GM12892 (cell line): ENCODE measurements around the gene REC114.

Experiments
- POLR2A ChIP-seq: IDR thresholded peaks from 2 replicates; pipeline ENCODE4 v1.6.1; 2011; ENCODE audit warnings: low read depth, low read length, control low read depth
- POLR2AphosphoS5 ChIP-seq: IDR thresholded peaks from 2 replicates; pipeline ENCODE4 v1.6.1; 2011; ENCODE audit warnings: low read depth, low read length, control low read depth

- TF ChIP-seq POLR2AphosphoS5 (no peak), POLR2A (no peak)
These were observed 112.1 kb downstream of the REC114 start for GRCh38 chr15:73555080-73555479.
